HG03342 (cell line): ENCODE data around the gene RC3H2.
"Not testable (repeated sequence)": the region's sequence is repeated elsewhere in the genome, so short reads cannot be mapped to it uniquely, and the experiment has no call there.

Experiments used
- ATAC-seq: cut with Tn5 transposase; IDR thresholded peaks from one replicate; pipeline ENCODE4 v1.9.1; 2021; ENCODE audit warnings: mild to moderate bottlenecking, moderate library complexity; ENCODE audit not compliant: unreplicated experiment

RC3H2 gene

DNA sequence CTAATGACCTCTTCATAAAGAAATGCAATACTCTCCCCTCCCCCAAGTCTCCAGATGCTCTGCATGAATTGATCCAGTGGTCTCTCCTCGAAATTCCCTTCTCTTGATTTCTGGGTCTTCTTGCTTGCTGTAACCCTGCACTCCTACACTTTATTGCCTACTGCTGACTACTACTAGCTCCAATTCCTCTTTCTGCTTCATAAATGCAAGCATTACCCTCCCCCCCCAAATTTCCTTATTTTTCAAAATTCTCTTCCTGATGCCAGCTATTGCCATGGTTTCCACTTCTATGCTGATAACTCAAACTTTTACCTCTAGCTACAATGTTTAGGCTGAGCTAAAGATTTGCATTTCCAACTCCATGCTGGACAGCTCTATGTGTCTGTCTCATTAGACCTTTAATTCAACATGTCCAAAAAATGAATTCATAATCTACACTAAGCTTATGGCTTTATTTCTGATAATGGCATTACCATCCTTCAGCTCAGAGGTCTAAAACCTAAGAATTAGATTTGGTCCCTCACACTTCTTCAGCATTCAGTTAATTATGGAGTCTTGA, 24.7 kb upstream of the RC3H2 start:
- ATAC-seq: no peak

DNA sequence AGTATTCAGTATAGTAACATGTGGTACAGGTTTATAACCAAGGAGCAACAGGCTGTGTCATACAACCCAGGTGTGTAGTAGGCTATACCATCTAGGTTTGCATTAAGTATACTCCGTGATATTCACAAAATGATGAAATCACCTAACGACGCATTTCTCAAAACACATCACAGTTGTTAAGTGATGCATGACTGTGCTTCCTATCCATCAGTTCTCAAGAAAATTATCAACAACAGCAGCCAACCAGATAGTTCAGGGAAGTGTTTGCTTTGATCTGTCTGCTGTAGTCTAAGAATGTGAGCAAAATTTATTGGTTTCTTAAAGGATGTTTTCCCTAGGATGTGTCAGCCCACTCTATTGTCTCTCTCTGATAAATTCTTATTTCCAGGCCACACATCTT, 18.8 kb upstream of the RC3H2 start:
- peak; percentile 58 for ATAC-seq

DNA sequence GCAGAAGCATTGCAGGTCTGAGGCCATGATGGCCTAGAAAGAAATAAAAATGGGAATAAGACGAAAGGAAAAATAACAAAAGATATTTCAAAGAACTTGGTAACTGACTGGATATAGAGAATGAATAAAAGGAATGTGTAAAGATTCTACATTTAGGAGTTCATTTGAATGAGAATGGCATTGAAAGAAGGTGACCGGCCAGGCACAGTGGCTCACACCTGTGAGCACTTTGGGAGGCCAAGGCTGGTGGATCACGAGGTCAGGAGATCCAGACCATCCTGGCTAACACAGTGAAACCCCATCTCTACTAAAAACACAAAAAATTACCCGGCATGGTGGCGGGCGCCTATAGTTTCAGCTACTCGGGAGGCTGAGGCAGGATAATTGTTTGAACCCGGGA, 17.6 kb upstream of the RC3H2 start:
- no peak for ATAC-seq

DNA sequence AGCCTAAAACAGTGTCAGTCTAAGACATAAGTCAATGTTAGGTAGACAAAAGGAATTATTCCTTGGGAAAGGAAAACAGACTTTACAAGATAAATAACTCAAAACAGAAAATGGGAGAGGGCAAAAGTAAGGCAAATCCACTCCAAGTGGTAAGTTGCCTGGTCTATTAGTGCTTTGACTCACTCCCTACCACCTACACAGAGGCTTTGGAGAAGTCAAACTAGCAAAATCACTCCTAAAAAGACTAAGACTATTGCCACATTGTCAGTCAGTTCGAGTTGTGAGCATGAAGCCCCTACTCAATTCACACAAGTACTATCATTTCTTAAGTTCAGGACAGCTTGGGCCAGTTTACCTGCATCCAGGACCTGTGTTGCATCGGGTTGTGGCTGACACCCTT, 13.2 kb upstream of the RC3H2 start:
- ATAC-seq: no peak

DNA sequence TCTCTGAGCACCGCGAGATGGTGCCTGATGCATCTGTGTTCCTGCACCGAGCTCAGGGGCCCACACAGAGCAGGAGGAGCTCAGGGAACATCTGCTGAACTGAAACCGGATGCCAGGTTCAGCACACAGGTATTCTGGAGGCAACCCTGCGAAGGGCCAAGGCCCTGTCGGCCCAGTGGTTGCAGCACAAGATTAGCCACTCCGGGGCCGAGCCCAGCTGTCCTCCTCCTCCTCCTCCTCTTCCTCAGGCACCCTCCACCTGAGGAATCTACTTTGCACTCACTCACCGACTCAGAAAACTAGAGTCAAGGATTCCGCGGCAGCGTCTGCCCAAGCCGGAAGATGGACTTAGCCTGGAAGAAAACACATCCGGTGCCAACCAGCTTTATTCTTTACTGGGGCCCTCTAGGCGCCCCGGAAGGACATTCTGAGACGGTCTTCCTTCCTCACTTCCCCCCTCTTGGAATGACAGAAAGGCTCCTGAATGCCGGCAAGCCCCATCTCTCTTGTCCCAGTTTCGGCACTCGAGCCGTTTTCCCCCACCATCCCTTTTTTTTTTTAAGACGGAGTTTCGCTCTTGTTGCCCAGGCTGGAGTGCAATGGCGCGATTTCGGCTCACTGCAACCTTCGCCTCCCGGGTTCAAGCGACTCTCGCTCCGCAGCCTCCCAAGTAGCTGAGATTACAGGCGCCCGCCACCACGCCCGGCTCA, 8.0 kb upstream of the RC3H2 start, which contains the start of gene ZBTB6:
ZBTB6 (minus strand) TSS at position 360 of the 710 bp plus-strand sequence. CDS start 1,251 bp downstream, outside the sequence.
- ATAC-seq: peak; percentile 98

DNA sequence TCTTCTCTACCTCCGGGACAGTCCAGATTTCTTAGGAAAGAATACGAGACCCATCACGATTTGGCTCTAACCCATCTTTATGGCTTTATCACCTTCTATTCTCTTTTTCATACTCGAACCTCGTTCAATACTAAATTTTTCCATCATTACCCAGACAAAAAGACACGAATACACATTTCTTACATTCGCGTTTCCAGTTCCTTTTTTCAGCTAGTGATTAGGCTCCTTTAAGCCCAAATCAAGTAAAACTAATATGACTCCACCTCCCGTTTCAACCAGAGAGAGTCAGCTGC, 7.5 kb upstream of the RC3H2 start:
- ATAC-seq: no peak

DNA sequence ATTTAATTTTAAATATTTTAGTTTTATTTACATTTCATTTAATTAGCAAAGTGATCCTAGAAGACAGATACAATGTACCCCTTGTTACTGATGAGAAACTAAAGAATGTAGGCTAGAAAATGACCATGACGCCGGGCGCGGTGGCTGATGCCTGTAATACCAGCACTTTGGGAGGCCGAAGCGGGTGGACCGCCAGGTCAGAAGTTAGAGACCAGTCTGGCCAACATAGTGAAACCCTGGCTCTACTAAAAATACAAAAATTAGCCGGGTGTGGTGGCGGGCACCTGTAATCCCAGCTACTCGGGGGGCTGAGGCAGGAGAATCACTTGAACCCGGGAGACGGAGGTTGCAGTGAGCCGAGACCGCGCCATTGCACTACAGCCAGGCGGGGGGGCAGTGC, 963 bp upstream of the RC3H2 start:
- not testable (repeated sequence) for ATAC-seq

DNA sequence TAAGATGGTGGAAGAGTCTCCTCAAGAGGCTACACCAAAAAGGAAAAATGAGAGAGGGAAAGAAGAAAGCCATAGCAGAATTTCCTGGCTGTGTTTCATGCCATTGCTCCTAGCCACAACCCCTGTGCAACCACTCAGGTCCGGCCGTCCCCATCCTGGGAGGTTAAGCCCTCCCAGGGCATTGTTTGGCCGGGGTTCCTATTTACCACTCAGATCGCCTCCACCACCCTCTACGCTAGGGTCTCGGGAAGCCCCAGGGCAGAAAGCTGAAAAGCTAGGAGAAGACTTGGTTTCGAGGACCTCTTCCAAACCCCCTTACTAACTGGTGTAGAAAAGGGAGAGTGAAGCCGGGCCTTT, 715 bp downstream of the RC3H2 start:
- ATAC-seq: peak; percentile 24

DNA sequence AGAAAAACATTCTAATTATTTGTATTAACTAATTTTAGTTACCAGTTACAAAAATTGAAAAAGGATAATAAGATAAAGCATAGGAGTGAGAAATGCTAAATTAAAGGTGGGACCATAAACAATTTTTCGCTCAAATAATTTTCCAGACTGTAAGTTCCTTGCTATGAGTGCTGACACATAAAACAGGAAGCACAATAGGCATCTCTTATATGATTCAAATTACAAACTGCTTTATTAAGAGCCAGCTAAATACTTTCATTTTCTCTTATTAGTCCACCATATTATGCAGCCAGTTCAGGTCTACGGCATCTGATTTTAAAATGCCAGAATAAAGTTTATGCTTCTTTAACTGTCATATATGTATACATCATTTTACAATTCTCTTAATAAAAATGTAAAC, 4.4 kb downstream of the RC3H2 start:
- no peak for ATAC-seq

DNA sequence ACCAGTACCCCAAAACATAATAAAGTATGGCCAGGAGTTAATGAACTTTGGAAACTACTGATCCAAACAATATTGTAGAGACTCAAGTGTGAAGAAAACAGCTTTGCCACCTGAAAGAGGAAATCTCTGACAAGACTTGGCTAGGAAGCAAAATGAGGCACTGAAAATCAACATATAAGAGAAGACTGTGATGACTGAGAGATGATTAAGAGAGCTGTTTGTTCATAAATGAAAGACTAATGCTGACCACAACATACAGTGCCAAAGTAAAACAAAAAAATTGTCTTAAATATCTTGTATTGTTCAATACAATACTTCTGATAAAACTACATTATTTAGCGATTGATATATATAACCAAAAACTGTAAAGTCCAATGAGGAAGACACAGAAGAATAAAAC, 7.2 kb downstream of the RC3H2 start:
- no peak for ATAC-seq

DNA sequence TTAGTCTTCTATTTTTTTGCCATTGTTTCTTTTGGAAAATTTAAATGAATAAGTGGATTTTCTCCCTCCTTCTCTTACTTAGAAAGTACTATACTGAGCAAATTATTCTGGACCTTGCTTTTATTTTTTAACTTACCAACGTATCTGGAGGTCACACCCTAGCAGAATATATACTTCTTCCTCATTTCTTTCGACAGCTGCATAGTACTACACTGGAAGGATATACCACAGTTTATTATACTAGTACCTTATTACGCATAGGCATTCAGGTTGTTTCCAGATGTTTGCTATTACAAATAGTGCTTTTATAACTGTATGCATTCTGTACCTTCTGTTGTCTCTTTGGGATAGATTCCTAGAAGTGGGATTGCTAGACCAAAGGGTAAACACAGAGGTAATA, 16.7 kb downstream of the RC3H2 start:
- ATAC-seq: no peak

DNA sequence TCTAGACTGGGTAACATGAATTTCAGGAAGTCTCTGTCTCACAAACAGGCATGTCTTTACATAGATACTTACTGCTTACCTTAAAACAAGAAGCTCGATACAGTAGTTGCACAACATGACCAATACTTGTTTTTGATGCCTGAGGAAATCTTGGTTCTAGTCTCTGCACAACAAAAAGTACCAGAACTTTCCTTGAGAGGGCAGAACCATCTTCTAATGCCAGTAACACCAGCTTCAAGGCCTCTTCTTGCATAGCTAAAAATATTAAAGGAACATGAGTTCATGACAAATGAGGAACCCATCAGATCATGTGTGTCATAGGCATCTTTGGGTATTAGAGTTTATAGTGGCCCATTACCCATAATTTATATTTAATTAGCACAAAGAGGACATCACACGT, 22.0 kb downstream of the RC3H2 start:
- ATAC-seq: no peak

DNA sequence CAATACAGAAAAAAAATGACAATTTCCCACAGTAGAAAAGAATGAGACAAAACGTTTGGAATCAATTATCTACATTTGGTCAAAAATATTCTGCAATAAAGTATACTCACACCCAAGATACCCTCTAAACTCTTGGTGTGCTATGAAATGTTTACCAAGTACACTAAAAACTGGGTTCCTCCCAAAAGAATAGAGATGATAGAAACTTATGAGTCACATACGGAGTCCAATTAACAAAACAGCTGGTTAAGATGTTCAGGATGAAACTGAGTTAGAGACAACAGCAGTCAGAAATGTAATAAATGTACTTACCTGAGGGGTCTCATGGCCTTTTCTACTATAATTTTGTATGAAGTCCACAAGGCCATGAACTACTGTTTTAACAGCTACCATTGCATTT, 25.7 kb downstream of the RC3H2 start:
- ATAC-seq: no peak

DNA sequence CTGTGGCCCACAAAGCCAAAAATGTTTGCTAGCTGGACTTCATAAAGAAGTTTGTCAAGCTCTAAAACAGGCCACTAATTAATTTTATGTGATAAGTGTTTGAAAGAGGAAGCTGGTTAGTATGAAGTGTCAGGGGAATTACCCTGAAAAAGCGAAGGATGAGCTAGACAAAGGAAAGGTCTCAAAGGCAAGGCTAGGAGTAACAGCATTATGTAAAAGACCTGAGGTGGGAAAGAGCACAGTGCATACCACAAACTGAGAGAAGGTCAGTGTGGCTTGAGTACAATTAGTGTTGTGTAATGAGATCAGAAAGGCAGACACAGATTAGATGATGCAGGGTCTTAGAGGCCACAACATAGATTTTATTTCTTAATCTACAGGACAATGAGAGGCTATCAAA, 29.6 kb downstream of the RC3H2 start:
- ATAC-seq: no peak

DNA sequence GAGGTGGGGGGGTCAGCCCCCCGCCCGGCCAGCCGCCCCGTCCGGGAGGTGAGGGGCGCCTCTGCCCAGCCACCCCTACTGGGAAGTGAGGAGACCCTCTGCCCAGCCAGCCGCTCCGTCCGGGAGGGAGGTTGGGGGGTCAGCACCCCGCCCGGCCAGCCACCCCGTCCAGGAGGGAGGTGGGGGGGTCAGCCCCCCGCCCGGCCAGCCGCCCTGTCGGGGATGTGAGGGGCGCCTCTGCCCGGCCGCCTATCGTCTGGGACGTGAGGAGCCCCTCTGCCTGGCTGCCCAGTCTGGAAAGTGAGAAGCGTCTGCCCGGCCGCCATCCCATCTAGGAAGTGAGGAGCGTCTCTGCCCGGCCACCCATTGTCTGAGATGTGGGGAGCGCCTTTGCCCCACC, 37.9 kb downstream of the RC3H2 start:
- not testable (repeated sequence) for ATAC-seq

DNA sequence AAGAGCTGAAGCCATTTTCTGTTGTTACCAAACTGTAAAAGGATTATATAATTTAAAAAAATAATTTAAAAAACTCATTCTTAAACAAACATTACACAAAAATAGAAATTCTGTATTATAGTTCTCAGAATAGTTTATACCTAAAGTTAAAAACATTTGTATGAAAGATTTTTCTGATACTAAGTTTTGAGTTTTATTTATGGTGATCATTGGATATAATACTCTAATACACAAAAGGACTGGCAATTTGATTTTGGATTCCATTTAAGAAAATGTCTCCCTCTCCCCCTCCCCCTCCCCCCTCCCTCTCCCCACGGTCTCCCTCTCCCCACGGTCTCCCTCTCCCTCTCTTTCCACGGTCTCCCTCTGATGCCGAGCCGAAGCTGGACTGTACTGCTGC, 39.1 kb downstream of the RC3H2 start:
- no peak for ATAC-seq

DNA sequence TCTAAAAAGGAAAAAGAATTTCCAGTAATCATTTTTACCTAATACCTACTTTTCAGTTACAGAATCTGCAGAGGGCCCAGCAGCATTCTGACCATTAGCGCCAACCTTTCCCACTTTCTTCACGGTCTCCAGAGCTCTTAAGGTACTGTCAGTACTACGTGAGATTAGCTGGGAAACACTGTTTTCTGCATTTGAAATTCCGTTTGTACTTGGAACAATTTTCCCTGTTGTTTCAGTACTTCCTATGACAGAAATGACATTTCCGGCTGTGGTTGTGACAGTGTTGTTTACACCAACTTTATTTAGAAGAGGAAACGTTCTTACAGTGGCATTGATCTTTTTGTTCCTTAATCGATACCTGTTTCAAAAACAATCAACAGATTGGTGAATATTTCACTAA, 39.9 kb downstream of the RC3H2 start:
- ATAC-seq: no peak

DNA sequence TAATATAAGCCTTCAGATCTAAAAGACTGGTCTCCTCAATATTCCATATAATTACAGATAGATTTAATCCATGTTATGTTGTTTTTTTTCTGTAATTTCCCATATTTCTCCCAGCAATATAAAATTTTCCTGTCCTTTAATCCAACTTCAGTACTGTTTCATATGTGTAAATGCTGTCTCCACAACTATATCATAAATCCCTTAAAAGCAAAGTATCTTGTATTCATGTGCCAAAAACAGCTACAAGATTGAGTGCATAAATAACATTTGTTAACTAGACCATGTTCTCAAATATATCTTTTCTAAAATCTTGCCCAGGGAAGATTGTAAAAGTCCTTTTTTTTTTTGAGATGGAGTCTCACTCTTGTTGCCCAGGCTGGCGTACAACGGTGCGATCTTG, 41.8 kb downstream of the RC3H2 start:
- ATAC-seq: no peak

DNA sequence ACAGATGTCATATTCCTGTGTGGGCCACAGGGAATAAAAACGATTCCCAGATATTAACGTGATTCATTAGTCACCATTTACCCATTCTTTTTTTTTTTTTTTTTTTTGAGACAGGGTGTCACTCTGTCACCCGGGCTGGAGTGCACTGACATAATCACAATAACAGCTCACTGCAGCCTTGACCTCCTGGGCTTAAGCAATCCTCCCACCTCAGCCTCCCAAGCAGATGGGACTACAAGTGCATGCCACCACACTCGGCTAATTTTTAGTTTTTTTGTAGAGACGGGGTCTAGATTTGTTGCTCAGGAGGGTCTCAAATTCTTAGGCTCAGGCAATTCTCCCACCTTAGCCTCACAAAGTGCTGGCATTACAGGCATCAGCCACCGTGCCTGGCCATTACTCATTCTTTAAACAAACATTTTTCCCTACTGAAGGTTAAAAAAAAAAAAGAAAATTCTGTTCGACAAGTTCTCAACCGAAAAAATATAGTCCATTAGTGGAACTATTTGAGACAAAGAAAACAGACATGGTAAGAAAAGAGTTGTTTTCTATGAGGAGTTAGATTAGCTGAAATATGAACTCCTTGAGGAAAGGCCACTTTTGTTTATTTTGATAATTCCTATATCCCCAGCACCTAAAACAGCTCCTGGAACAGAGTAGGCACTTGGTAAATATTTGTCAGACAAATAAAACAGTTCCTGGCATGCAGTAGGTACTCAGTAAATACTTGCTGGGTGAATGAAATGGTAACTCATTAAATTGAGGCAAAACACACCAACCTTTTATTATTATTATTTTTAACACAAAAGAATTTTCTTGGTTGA, 44.6 kb downstream of the RC3H2 start:
- no peak for ATAC-seq

DNA sequence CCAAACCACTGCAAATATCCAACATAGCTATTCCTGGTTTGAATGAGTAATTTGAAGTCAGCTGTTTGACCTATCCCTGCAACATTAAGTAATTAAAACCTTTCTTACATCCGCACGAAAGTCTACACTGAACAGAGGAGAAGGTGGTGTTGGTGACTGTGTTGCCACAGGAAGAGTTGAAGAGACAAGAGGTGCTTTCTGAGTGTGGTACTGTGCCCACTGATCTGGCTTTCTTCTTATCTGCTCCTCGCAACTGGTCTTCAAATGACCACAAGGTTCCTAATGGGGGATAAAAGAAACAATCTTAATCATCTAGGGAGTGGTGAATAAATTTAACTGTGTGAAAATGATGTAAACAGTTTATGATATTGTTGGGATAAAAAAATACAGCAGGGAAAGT, 47.3 kb downstream of the RC3H2 start:
- ATAC-seq: no peak

DNA sequence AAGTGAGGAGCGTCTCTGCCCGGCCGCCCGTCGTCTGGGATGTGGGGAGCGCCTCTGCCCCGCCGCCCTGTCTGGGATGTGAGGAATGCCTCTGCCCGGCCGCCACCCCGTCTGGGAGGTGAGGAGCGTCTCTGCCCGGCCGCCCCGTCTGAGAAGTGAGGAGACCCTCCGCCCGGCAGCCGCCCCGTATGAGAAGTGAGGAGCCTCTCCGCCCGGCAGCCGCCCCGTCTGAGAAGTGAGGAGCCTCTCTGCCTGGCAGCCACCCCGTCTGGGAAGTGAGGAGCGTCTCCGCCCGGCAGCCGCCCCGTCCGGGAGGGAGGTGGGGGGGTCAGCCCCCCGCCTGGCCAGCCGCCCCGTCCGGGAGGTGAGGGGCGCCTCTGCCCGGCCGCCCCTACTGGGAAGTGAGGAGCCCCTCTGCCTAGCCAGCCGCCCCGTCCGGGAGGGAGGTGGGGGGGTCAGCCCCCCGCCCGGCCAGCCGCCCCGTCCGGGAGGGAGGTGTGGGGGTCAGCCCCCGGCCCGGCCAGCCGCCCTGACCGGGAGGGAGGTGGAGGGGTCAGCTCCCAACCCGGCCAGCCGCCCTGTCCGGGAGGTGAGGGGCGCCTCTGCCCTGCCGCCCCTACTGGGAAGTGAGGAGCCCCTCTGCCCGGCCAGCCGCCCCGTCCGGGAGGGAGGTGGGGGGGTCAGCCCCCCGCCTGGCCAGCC, 52.9 kb downstream of the RC3H2 start:
- not testable (repeated sequence) for ATAC-seq
